Right lobe of liver (tissue), 4 donors: ENCODE data around the gene ASAP3.

Source experiments
- POLR2A ChIP-seq: fragments of 450-650 bp; IDR thresholded peaks from one replicate; pipeline ENCODE4 v1.6.1; 2017; ENCODE audit warnings: antibody characterized with exemption, mild to moderate bottlenecking
- TF ChIP-seq, protein P1 (sequence below), 4 donors: fragments of 200-600 bp in 3 of 4; fragments of 450-650 bp in 1 of 4; IDR thresholded peaks; one replicate each; pipeline versions ENCODE4 v1.5.1 to v1.8.0; 2016 to 2022; ENCODE audit warnings: antibody characterized with exemption in 4 of 4, mild to moderate bottlenecking in 2 of 4
- donor health status: DM: no; HTN: no; CAD: no.
- donor health status: DM: no; HTN: no; CAD: no.
- donor health status: DM: no; HTN: yes; CAD: no.

DNA sequence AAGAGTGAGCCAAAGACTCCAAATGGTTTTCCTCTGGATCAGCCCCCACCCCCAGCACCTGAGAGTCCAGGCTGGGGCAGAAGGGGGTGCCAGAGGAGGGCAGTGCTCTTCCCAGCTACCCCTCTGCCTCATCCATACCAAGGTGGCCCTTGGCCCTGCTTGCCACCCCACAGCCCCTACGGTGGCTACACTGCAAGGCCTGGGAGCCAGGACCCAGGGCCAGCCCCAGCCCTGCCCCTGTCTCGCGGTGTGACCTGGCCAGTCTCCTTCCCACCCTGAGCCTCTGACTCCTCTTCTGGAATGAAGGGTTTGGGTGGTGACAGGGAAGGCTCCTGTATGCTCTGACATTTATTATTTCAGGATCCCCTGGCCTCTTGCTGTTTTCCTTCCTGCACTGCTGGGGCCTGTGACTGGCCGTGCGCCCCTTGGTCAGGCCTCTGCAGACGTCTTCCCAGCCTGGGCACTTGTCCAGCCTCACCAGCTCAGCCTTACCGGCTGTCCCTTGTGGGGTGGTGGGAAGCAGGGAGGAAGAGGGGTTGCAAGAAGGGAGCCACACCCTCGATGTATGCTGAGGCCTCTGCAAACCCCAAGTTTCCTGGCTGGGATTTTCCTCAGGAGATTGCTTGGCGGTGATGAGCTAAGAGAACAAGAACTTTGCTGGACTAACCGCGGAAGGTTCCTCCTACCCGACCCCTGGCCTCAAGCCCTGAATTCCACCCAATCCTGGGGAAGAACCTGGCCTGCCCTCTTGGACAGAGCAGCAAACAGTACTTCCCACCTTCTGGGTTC, 13.5 kb downstream of the ASAP3 start:
- TF ChIP-seq, protein P1, sequence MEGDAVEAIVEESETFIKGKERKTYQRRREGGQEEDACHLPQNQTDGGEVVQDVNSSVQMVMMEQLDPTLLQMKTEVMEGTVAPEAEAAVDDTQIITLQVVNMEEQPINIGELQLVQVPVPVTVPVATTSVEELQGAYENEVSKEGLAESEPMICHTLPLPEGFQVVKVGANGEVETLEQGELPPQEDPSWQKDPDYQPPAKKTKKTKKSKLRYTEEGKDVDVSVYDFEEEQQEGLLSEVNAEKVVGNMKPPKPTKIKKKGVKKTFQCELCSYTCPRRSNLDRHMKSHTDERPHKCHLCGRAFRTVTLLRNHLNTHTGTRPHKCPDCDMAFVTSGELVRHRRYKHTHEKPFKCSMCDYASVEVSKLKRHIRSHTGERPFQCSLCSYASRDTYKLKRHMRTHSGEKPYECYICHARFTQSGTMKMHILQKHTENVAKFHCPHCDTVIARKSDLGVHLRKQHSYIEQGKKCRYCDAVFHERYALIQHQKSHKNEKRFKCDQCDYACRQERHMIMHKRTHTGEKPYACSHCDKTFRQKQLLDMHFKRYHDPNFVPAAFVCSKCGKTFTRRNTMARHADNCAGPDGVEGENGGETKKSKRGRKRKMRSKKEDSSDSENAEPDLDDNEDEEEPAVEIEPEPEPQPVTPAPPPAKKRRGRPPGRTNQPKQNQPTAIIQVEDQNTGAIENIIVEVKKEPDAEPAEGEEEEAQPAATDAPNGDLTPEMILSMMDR (IDR thresholded peaks at IDR 0.05), result no peak
- TF ChIP-seq POLR2A, result no peak
